HG02943 (cell line): ENCODE results near the gene TMEM259.

Experiments used
- ATAC-seq: cut with Tn5 transposase; IDR thresholded peaks from one replicate; pipeline ENCODE4 v1.9.1; 2021; ENCODE audit warnings: mild to moderate bottlenecking, low read depth, moderate library complexity; ENCODE audit not compliant: unreplicated experiment

TMEM259 gene

GRCh38 chr19:964761-965694 is 55.9 kb downstream of the TMEM259 start:
- ATAC-seq: no peak

GRCh38 chr19:964116-964520 is 56.8 kb downstream of the TMEM259 start:
- no peak for ATAC-seq

GRCh38 chr19:963486-963951 is 57.4 kb downstream of the TMEM259 start:
- ATAC-seq: no peak

GRCh38 chr19:962683-963400 is 58.1 kb downstream of the TMEM259 start:
- no peak for ATAC-seq

- no peak for ATAC-seq
These were observed 58.9 kb downstream of the TMEM259 start for GRCh38 chr19:961866-962620.

GRCh38 chr19:960601-960938 is 60.4 kb downstream of the TMEM259 start:
- ATAC-seq: no peak

- no peak for ATAC-seq
These were observed 60.9 kb downstream of the TMEM259 start for GRCh38 chr19:960020-960419.
